Measurements from ENCODE around the gene ETHE1.
"Not testable (repeated sequence)": the region's sequence is repeated elsewhere in the genome, so short reads cannot be mapped to it uniquely, and the experiment has no call there.

ETHE1 gene

DNA sequence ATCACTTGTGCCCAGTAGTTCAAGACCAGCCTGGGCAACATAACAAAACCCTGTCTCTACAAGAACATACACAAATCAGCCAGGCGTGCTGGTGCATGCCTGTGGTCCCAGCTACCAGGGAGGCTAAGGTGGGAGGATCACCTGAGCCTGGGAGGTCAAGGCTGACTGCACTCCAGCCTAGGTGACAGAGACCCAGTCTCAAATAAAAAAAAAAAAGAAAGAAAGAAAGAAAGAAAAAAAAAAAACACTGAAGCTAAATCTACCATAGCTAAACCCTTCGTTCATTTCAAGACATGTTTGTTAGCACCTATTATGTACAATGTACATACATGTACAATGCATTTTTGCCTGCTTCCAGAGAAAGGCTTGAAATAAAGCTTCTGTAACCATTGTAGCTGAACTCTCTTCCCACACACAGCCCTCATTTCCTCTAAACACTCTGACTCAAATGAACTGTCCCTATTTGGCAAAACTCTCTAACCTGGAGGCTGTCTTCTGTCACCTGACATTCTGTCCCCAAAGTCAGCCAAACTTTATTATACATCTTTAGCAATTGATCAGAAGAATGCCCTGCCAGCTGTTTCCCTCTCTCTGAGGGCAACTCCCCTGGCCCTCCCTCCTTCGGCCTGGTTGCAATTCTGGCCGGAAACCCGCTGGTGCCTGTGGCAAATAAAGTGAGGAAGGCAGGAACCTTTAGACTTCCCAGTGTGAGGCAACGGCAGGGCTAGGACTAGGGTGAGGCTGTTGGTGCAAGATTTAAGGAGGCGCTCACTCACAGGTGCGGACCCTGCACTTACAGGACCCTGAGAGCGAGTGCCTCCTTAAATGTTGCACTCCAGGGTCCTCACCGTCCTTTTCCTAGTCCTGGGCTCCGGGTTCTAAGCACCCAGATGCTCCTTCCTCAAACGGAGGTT, 1.8 kb downstream of the ETHE1 start:
- peak overlapping the region; percentile 87 for H3K4me3 ChIP-seq (ENCODE audit: low read depth, low read length)
- DNase-seq (ENCODE audit: low read depth): no peak
- TF ChIP-seq, protein P1, sequence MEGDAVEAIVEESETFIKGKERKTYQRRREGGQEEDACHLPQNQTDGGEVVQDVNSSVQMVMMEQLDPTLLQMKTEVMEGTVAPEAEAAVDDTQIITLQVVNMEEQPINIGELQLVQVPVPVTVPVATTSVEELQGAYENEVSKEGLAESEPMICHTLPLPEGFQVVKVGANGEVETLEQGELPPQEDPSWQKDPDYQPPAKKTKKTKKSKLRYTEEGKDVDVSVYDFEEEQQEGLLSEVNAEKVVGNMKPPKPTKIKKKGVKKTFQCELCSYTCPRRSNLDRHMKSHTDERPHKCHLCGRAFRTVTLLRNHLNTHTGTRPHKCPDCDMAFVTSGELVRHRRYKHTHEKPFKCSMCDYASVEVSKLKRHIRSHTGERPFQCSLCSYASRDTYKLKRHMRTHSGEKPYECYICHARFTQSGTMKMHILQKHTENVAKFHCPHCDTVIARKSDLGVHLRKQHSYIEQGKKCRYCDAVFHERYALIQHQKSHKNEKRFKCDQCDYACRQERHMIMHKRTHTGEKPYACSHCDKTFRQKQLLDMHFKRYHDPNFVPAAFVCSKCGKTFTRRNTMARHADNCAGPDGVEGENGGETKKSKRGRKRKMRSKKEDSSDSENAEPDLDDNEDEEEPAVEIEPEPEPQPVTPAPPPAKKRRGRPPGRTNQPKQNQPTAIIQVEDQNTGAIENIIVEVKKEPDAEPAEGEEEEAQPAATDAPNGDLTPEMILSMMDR (IDR thresholded peaks at IDR 0.05; ENCODE audit: low read depth, low read length, missing control alignments): no peak

DNA sequence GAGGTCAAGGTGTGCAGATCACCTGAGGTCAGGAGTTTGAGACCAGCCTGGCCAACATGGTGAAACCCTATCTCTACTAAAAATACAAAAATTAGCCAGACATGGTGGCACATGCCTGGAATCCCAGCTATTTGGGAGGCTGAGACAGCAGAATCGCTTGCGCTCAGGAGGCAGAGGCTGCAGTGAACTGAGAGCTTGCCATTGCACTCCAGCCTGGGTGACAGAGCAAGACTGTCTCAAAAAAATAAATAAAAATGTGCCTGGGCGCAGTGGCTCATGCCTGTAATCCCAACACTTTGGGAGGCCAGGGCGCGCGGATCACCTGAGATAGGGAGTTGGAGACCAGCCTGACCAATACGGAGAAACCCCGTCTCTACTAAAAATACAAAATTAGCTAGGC, 3.3 kb downstream of the ETHE1 start:
- not testable (repeated sequence) for DNase-seq (ENCODE audit: low read depth); H3K4me3 ChIP-seq (ENCODE audit: low read depth, low read length)

DNA sequence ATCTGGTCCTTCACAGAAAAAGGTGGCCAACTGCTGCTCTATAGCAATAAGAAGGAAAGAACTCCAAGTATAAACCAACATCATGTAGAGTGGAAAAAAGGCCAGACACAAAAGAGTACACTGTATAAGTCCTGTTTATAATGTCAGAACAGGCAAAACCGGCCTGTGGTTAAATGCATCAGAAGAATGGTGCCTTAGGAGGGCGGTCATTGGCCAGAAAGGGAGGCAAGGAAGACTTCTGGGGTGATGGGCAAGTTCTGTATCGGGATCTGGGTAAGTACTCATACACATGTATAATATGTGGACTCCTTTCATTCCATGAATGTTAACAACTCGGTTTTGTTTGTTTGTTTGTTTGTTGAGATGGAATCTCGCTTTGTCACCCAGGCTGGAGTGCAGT, 4.1 kb downstream of the ETHE1 start:
- TF ChIP-seq, protein P1 (IDR thresholded peaks at IDR 0.05; ENCODE audit: low read depth, low read length, missing control alignments): no peak
- no peak overlapping the region for H3K4me3 ChIP-seq (ENCODE audit: low read depth, low read length)
- no peak for DNase-seq (ENCODE audit: low read depth)

DNA sequence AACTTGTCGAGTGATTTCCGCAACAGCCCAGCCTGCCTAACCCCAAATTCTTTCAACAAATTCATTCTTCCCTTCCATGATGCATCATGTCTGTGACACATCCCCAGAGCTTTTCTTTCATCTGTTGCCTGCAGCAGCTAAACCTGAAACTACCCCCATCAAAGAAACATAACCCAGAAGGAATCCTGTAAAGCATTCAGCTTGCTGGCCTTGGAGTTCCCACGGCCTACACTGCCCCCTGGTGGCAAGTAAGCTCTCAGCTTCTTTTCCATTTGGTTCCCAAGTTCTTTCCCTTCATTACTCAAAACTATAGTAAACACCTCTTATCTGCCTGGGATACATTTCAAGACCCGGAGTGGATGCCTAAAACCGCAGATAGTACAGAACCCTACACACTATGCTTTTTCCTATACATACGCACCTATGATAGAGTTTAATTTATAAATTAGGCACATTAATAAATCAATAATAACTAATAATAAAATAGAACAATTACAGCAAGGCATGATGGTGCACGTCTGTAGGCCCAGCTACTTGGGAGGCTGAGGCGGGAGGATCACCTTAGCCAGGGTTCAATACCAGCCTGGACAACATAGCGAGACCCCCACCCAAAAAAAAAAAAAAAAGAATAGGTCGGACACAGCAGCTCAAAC, 7.4 kb downstream of the ETHE1 start:
- DNase-seq (ENCODE audit: low read depth): peak; percentile 65
- TF ChIP-seq, protein P1 (IDR thresholded peaks at IDR 0.05; ENCODE audit: low read depth, low read length, missing control alignments): peak; percentile 84
- H3K4me3 ChIP-seq (ENCODE audit: low read depth, low read length): no peak overlapping the region

DNA sequence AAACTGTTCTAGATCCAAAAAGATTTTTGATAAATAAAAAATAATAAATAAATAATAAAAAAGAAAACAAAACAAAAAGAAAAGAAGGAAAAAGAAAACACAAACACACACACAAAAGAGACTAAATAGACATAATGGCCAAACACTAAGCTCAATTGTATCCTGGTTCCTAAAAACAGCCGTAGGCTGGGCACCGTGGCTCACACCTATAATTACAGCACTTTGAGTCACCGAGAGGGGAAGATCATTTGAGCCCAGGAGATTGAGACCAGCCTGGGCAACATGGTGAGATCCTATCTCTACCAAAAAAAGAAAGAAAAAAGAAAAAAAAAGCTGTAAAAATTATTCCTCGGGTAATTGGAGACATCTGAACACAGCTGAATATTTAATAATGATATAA, 8.9 kb downstream of the ETHE1 start:
- no peak overlapping the region for H3K4me3 ChIP-seq (ENCODE audit: low read depth, low read length)
- TF ChIP-seq, protein P1 (IDR thresholded peaks at IDR 0.05; ENCODE audit: low read depth, low read length, missing control alignments): no peak
- no peak for DNase-seq (ENCODE audit: low read depth)

DNA sequence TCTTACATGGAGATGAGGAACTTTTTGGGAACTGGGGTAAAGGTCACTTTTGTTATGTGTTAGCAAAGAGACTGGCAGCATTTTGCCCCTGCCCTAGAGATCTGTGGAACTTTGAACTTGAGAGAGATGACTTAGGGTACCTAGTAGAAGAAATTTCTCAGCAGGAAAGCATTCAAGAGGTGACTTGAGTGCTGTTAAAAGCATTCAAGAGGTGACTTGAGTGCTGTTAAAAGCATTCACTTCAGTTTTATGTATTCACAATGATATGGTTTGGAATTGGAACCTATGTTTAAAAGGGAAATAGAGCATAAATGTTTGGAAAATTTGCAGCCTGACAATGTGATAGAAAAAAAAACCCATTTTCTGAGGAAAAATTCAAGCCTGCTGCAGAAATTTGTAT, 14.6 kb downstream of the ETHE1 start:
- DNase-seq (ENCODE audit: low read depth); H3K4me3 ChIP-seq (ENCODE audit: low read depth, low read length): not testable (repeated sequence)

DNA sequence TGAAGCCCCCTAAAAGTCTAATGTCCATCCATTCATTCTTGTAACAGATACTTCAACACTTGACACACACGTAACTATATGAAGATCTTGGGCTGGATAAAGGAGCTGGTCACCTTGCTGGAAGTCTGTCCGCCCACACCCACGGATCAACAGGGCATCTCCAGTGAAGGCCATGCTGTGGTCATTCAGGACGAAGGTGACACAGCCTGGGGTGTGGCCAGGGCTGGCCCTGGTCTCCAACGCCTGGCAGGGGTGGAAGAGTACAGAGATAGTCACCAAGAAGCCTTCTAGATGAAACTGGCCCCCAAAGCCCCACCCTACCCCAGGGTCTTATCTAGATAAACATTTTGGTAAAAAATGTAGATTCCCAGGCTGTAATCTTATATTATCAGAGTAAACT, 15.7 kb downstream of the ETHE1 start:
- TF ChIP-seq, protein P1 (IDR thresholded peaks at IDR 0.05; ENCODE audit: low read depth, low read length, missing control alignments): no peak
- H3K4me3 ChIP-seq (ENCODE audit: low read depth, low read length): no peak overlapping the region
- DNase-seq (ENCODE audit: low read depth): no peak

DNA sequence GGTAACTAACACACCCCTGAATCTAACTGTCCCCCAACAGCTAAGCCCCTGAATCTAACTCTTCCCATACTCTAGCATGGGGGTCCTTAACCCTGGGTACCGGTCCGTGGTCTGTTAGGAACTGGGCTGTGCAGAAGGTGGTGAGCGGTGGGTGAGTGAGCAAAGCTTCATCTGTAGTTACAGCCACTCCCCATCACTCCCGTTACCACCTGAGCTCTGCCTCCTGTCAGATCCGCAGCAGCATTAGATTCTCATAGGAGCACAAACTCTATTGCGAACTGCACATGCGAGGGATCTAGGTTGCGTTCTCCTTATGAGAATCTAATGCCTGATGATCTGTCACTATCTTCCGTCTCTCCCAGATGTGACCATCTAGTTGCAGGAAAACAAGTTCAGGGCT, 16.3 kb downstream of the ETHE1 start:
- H3K4me3 ChIP-seq (ENCODE audit: low read depth, low read length): no peak overlapping the region
- TF ChIP-seq, protein P1 (IDR thresholded peaks at IDR 0.05; ENCODE audit: low read depth, low read length, missing control alignments): no peak
- DNase-seq (ENCODE audit: low read depth): no peak
